ENCODE results near the gene DNAJC28.

The DNAJC28 gene

DNA sequence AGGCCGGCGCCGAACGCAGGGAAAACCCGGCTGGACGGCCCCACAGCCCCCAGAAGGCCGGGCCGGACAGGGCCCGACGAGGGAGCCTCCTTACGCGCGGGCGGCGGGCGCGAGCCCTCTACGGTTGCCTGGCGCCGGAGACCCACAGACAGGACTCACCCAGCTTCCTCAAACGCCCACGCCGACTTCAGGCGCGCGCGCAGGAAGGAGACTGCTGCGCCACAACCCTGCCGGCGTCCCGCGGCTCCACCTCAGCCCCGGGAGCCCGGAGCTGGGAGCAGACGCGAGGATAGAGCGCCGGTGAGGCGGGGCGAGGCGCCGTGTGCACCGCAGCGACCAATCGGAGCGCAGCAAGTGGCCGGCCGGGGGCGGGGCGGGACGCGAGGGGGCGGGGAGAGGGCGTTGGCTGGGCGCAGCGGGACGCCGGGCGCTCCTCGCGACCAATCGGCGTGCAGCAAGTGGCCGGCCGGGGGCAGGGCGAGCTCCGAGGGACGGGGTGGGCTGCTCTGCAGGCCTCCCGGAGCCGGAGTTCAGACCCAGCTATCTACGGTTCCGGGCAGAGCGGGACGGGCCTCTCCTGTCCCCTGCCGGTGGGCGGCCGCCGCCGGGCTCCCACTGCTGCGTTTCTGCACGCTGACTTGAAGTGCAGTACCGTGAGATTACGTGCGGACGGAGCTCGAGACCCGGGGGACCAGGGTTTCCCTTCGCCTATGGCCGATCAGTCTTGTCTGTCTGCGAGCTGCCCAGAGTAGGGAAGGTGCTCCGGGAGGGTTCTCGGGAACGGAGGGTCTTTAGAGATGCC lies 11.6 kb downstream of the DNAJC28 start, which contains the start of gene TMEM50B:
Gene TMEM50B (minus strand): TSS at position 296 of the 802 bp plus-strand sequence. CDS start 11,089 bp downstream, outside the sequence.
- Histone ChIP-seq H2AK5ac (ENCODE audit: low read depth, low read length) (no peak within 1 kb of the TSS), H3K9ac (ENCODE audit: low read depth, low read length, poor library complexity) (peak within 1 kb of the TSS; percentile 91), H3K18ac (ENCODE audit: low read length) (peak within 1 kb of the TSS; percentile 98), H3K79me1 (ENCODE audit: low read depth, low read length) (peaks cover 5% of the 10 kb centered on the region), H3K36me3 (replicated peaks in 1 of 2; ENCODE audit: control insufficient read depth in 2 of 2, insufficient read depth in 2 of 2, low read length in 2 of 2) (peaks cover 0 to 3% of the 10 kb centered on the region in 2 donors), H2AFZ (ENCODE audit: low read length) (peak within 1 kb of the TSS; percentile 93), H2BK12ac (ENCODE audit: low read length) (peak within 1 kb of the TSS; percentile 3), H3K23ac (ENCODE audit: low read depth, low read length, poor library complexity) (peak within 1 kb of the TSS; percentile 99), H3K4me3 (ENCODE audit: low read length in 2 of 2) (peak within 1 kb of the TSS; percentile 75 to 99), H3K14ac (ENCODE audit: low read length) (peak within 1 kb of the TSS; percentile 71), H4K8ac (ENCODE audit: low read depth, low read length) (peak within 1 kb of the TSS; percentile 17), H3K27me3 (ENCODE audit: control insufficient read depth in 3 of 3, insufficient read depth in 3 of 3, low read depth in 1 of 3, low read length in 3 of 3) (no peaks in the 10 kb centered on the region), H2BK120ac (ENCODE audit: low read depth, low read length) (no peak within 1 kb of the TSS), H3K27ac (replicated peaks; ENCODE audit: low read length) (peak within 1 kb of the TSS; percentile 90), H3K4ac (ENCODE audit: low read length) (no peak within 1 kb of the TSS), H2BK5ac (ENCODE audit: low read length) (peak within 1 kb of the TSS; percentile 75), H3K4me1 (ENCODE audit: control insufficient read depth in 2 of 2, insufficient read depth in 1 of 2, low read depth in 1 of 2, low read length in 2 of 2) (peaks cover 0 to 6% of the 10 kb centered on the region in 2 donors), H2BK15ac (ENCODE audit: low read length) (peak within 1 kb of the TSS; percentile 89), H3K4me2 (ENCODE audit: insufficient read depth, low read length, poor library complexity, severe bottlenecking) (peak within 1 kb of the TSS; percentile 97), H3K9me3 (replicated peaks in 1 of 2; ENCODE audit: control insufficient read depth in 2 of 2, insufficient read depth in 1 of 2, low read depth in 1 of 2, low read length in 2 of 2) (no peaks in the 10 kb centered on the region), H4K91ac (ENCODE audit: low read depth, low read length, poor library complexity) (no peak within 1 kb of the TSS)
- DNase-seq (ENCODE audit: low spot score), result peak; percentile 96
- WGBS, 2 donors (ENCODE audit: extremely low coverage in 2 of 2, insufficient read length in 2 of 2, insufficient replicate concordance in 1 of 2), result no CpG with 5 or more reads among the region's 93 CpGs

- H3K4ac ChIP-seq (ENCODE audit: low read length), result no peak overlapping the region
- H3K14ac ChIP-seq (ENCODE audit: low read length), result no peak overlapping the region
- H3K18ac ChIP-seq (ENCODE audit: low read length), result peak overlapping the region; percentile 98
- H2BK12ac ChIP-seq (ENCODE audit: low read length), result no peak overlapping the region
- peaks cover 0 to 3% of the 10 kb centered on the region in 2 donors for H3K36me3 ChIP-seq (replicated peaks in 1 of 2; ENCODE audit: control insufficient read depth in 2 of 2, insufficient read depth in 2 of 2, low read length in 2 of 2)
- H2BK15ac ChIP-seq (ENCODE audit: low read length), result peak overlapping the region; percentile 89
- WGBS, 2 donors (ENCODE audit: extremely low coverage in 2 of 2, insufficient read length in 2 of 2, insufficient replicate concordance in 1 of 2), result no CpG with 5 or more reads among the region's 68 CpGs
- peak overlapping the region; percentile 17 for H4K8ac ChIP-seq (ENCODE audit: low read depth, low read length)
- H2BK5ac ChIP-seq (ENCODE audit: low read length), result peak overlapping the region; percentile 75
- no peaks in the 10 kb centered on the region for H3K27me3 ChIP-seq (ENCODE audit: control insufficient read depth in 3 of 3, insufficient read depth in 3 of 3, low read depth in 1 of 3, low read length in 3 of 3)
- peak overlapping the region; percentile 93 for H2AFZ ChIP-seq (ENCODE audit: low read length)
- H3K4me3 ChIP-seq (ENCODE audit: low read length in 2 of 2), result peak overlapping the region; percentile 75 to 99
- peak; percentile 33 for DNase-seq (ENCODE audit: low spot score)
- no peak overlapping the region for H2AK5ac ChIP-seq (ENCODE audit: low read depth, low read length)
- peaks cover 5% of the 10 kb centered on the region for H3K79me1 ChIP-seq (ENCODE audit: low read depth, low read length)
- H3K27ac ChIP-seq (replicated peaks; ENCODE audit: low read length), result no peak overlapping the region
- H3K9me3 ChIP-seq (replicated peaks in 1 of 2; ENCODE audit: control insufficient read depth in 2 of 2, insufficient read depth in 1 of 2, low read depth in 1 of 2, low read length in 2 of 2), result no peaks in the 10 kb centered on the region
- peak overlapping the region; percentile 80 for H3K23ac ChIP-seq (ENCODE audit: low read depth, low read length, poor library complexity)
- H2BK120ac ChIP-seq (ENCODE audit: low read depth, low read length), result no peak overlapping the region
- H4K91ac ChIP-seq (ENCODE audit: low read depth, low read length, poor library complexity), result no peak overlapping the region
- peaks cover 0 to 6% of the 10 kb centered on the region in 2 donors for H3K4me1 ChIP-seq (ENCODE audit: control insufficient read depth in 2 of 2, insufficient read depth in 1 of 2, low read depth in 1 of 2, low read length in 2 of 2)
- peak overlapping the region; percentile 91 for H3K9ac ChIP-seq (ENCODE audit: low read depth, low read length, poor library complexity)
- H3K4me2 ChIP-seq (ENCODE audit: insufficient read depth, low read length, poor library complexity, severe bottlenecking), result peak overlapping the region; percentile 97
Observed at GRCh38 chr21:33478935-33479678, 12.4 kb downstream of the DNAJC28 start.

DNA sequence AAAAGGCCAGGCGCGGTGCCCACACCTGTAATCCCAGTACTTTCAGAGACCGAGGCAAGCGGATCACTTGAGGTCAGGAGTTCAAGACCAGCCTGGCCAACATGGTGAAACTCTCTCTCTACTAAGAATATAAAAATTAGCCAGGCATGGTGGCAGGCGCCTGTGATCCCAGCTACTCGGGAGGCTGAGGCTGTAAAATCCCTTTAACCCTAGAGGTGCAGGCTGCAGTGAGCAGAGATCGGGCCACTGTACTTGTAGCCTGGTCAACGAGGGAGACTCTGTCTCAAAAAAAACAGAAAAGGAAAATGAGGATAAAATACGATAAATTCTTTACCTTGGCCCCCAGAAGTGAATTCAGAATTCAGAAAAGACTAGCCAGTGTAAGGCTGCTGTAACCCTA lies 13.3 kb downstream of the DNAJC28 start:
- no peak overlapping the region for H3K14ac ChIP-seq (ENCODE audit: low read length)
- peaks cover 0 to 5% of the 10 kb centered on the region in 2 donors for H3K9me3 ChIP-seq (replicated peaks in 1 of 2; ENCODE audit: control insufficient read depth in 2 of 2, insufficient read depth in 1 of 2, low read depth in 1 of 2, low read length in 2 of 2)

DNA sequence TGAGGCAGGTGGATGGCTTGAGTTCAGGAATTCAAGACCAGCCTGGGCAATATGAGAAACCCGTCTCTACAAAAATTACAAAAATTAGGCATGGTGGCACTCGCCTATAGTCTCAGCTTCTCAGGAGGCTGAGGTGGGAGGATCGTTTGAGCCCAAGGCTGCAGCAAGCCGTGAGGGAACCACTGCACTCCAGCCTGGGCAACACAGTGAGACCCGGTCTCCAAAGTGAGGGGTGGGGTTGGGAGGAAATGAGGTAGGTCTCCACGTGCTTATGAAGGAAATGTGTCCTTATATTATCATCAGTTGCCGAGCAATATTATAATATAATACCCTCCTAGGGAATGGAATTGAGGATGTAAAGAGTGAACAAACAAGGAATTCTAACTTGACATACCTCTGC lies 14.4 kb downstream of the DNAJC28 start:
- no peak overlapping the region for H3K9ac ChIP-seq (ENCODE audit: low read depth, low read length, poor library complexity)
- H2BK15ac ChIP-seq (ENCODE audit: low read length), result no peak overlapping the region
- H3K4me1 ChIP-seq (ENCODE audit: control insufficient read depth in 2 of 2, insufficient read depth in 1 of 2, low read depth in 1 of 2, low read length in 2 of 2), result peaks cover 0 to 6% of the 10 kb centered on the region in 2 donors
- DNase-seq (ENCODE audit: low spot score), result no peak
- H3K9me3 ChIP-seq (replicated peaks in 1 of 2; ENCODE audit: control insufficient read depth in 2 of 2, insufficient read depth in 1 of 2, low read depth in 1 of 2, low read length in 2 of 2), result peaks cover 0 to 8% of the 10 kb centered on the region in 2 donors
- no peak overlapping the region for H4K91ac ChIP-seq (ENCODE audit: low read depth, low read length, poor library complexity)
- no peak overlapping the region for H3K18ac ChIP-seq (ENCODE audit: low read length)
- no peak overlapping the region for H2BK120ac ChIP-seq (ENCODE audit: low read depth, low read length)
- H2BK12ac ChIP-seq (ENCODE audit: low read length), result no peak overlapping the region
- H3K79me1 ChIP-seq (ENCODE audit: low read depth, low read length), result peaks cover 5% of the 10 kb centered on the region
- H2AK5ac ChIP-seq (ENCODE audit: low read depth, low read length), result no peak overlapping the region
- H3K27ac ChIP-seq (replicated peaks; ENCODE audit: low read length), result no peak overlapping the region
- H3K4ac ChIP-seq (ENCODE audit: low read length), result no peak overlapping the region
- H3K36me3 ChIP-seq (replicated peaks in 1 of 2; ENCODE audit: control insufficient read depth in 2 of 2, insufficient read depth in 2 of 2, low read length in 2 of 2), result peaks cover 0 to 3% of the 10 kb centered on the region in 2 donors
- no peak overlapping the region for H3K4me3 ChIP-seq (ENCODE audit: low read length in 2 of 2)
- no CpG with 5 or more reads among the region's 7 CpGs for WGBS, 2 donors (ENCODE audit: extremely low coverage in 2 of 2, insufficient read length in 2 of 2, insufficient replicate concordance in 1 of 2)
- no peak overlapping the region for H2AFZ ChIP-seq (ENCODE audit: low read length)
- H3K23ac ChIP-seq (ENCODE audit: low read depth, low read length, poor library complexity), result no peak overlapping the region
- H3K14ac ChIP-seq (ENCODE audit: low read length), result no peak overlapping the region
- H4K8ac ChIP-seq (ENCODE audit: low read depth, low read length), result no peak overlapping the region
- H3K4me2 ChIP-seq (ENCODE audit: insufficient read depth, low read length, poor library complexity, severe bottlenecking), result no peak overlapping the region
- no peaks in the 10 kb centered on the region for H3K27me3 ChIP-seq (ENCODE audit: control insufficient read depth in 3 of 3, insufficient read depth in 3 of 3, low read depth in 1 of 3, low read length in 3 of 3)
- no peak overlapping the region for H2BK5ac ChIP-seq (ENCODE audit: low read length)

More for the DNA sequence above, 13.3 kb downstream of the DNAJC28 start:
- no CpG with 5 or more reads among the region's 9 CpGs for WGBS, 2 donors (ENCODE audit: extremely low coverage in 2 of 2, insufficient read length in 2 of 2, insufficient replicate concordance in 1 of 2)
- H3K27me3 ChIP-seq (ENCODE audit: control insufficient read depth in 3 of 3, insufficient read depth in 3 of 3, low read depth in 1 of 3, low read length in 3 of 3), result no peaks in the 10 kb centered on the region
- H2BK12ac ChIP-seq (ENCODE audit: low read length), result no peak overlapping the region
- H3K79me1 ChIP-seq (ENCODE audit: low read depth, low read length), result peaks cover 5% of the 10 kb centered on the region
- no peak overlapping the region for H2BK5ac ChIP-seq (ENCODE audit: low read length)
- DNase-seq (ENCODE audit: low spot score), result no peak
- no peak overlapping the region for H4K8ac ChIP-seq (ENCODE audit: low read depth, low read length)
- H3K36me3 ChIP-seq (replicated peaks in 1 of 2; ENCODE audit: control insufficient read depth in 2 of 2, insufficient read depth in 2 of 2, low read length in 2 of 2), result peaks cover 0 to 3% of the 10 kb centered on the region in 2 donors
- no peak overlapping the region for H3K23ac ChIP-seq (ENCODE audit: low read depth, low read length, poor library complexity)
- H2BK120ac ChIP-seq (ENCODE audit: low read depth, low read length), result no peak overlapping the region
- H3K4me1 ChIP-seq (ENCODE audit: control insufficient read depth in 2 of 2, insufficient read depth in 1 of 2, low read depth in 1 of 2, low read length in 2 of 2), result peaks cover 0 to 6% of the 10 kb centered on the region in 2 donors
- H3K4me3 ChIP-seq (ENCODE audit: low read length in 2 of 2), result peak overlapping the region in 1 of 2 donors; percentile 75
- no peak overlapping the region for H3K27ac ChIP-seq (replicated peaks; ENCODE audit: low read length)
- H3K18ac ChIP-seq (ENCODE audit: low read length), result no peak overlapping the region
- H3K4me2 ChIP-seq (ENCODE audit: insufficient read depth, low read length, poor library complexity, severe bottlenecking), result peak overlapping the region; percentile 97
- peak overlapping the region; percentile 93 for H2AFZ ChIP-seq (ENCODE audit: low read length)
- no peak overlapping the region for H4K91ac ChIP-seq (ENCODE audit: low read depth, low read length, poor library complexity)
- no peak overlapping the region for H2AK5ac ChIP-seq (ENCODE audit: low read depth, low read length)
- no peak overlapping the region for H2BK15ac ChIP-seq (ENCODE audit: low read length)
- H3K9ac ChIP-seq (ENCODE audit: low read depth, low read length, poor library complexity), result no peak overlapping the region
- H3K4ac ChIP-seq (ENCODE audit: low read length), result no peak overlapping the region
